ENCODE results near the gene WWOX. TPM values are rescaled to one million over a fixed set of nuclear protein-coding genes. Genes with fewer than 3 reads are reported as not detected.

Gene WWOX
- total RNA-seq, 1 donor from 2014 or later, result 34.9 TPM

- Histone ChIP-seq H3K36me3 (ENCODE audit: control insufficient read depth, insufficient read depth, low read length) (no peaks in the 10 kb centered on the region), H3K4me3 (ENCODE audit: low read depth, low read length) (no peak overlapping the region), H3K27me3 (ENCODE audit: control insufficient read depth, insufficient read depth, low read length) (no peaks in the 10 kb centered on the region)
- TF ChIP-seq, protein P1, sequence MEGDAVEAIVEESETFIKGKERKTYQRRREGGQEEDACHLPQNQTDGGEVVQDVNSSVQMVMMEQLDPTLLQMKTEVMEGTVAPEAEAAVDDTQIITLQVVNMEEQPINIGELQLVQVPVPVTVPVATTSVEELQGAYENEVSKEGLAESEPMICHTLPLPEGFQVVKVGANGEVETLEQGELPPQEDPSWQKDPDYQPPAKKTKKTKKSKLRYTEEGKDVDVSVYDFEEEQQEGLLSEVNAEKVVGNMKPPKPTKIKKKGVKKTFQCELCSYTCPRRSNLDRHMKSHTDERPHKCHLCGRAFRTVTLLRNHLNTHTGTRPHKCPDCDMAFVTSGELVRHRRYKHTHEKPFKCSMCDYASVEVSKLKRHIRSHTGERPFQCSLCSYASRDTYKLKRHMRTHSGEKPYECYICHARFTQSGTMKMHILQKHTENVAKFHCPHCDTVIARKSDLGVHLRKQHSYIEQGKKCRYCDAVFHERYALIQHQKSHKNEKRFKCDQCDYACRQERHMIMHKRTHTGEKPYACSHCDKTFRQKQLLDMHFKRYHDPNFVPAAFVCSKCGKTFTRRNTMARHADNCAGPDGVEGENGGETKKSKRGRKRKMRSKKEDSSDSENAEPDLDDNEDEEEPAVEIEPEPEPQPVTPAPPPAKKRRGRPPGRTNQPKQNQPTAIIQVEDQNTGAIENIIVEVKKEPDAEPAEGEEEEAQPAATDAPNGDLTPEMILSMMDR (IDR thresholded peaks at IDR 0.05; ENCODE audit: insufficient read depth, low read length, poor library complexity, severe bottlenecking), result no peak
- DNase-seq (ENCODE audit: low read depth), result no peak
These were observed 328.7 kb downstream of the WWOX start for GRCh38 chr16:78428193-78428592.

DNA sequence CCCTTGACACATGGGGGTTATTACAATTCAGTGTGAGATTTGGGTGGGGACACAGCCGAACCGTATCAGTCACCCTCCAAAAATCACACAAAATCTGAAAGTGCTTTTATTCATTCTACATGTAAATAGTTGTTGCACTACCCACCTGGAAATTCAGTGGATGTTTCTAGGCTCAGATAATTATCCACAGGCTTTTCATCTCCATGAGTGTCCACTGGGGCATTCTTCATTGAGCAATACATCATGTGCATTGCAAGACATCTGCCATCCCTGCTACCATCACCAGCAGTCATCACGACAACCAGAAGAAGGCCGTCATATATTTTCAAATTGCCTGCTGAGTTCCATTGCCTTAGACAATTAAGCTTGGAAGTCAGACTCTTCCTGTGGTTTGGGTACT is 330.8 kb downstream of the WWOX start:
- H3K27me3 ChIP-seq (ENCODE audit: control insufficient read depth, insufficient read depth, low read length), result no peaks in the 10 kb centered on the region
- DNase-seq (ENCODE audit: low read depth), result no peak
- TF ChIP-seq, protein P1 (IDR thresholded peaks at IDR 0.05; ENCODE audit: insufficient read depth, low read length, poor library complexity, severe bottlenecking), result no peak

GRCh38 chr16:78431004-78431670 is 331.7 kb downstream of the WWOX start:
- H3K4me3 ChIP-seq (ENCODE audit: low read depth, low read length), result no peak overlapping the region
- TF ChIP-seq, protein P1 (IDR thresholded peaks at IDR 0.05; ENCODE audit: insufficient read depth, low read length, poor library complexity, severe bottlenecking), result no peak
- no peak for DNase-seq (ENCODE audit: low read depth)

More for the DNA sequence above, 330.8 kb downstream of the WWOX start:
- no peaks in the 10 kb centered on the region for H3K36me3 ChIP-seq (ENCODE audit: control insufficient read depth, insufficient read depth, low read length)
- no peak overlapping the region for H3K4me3 ChIP-seq (ENCODE audit: low read depth, low read length)

DNA sequence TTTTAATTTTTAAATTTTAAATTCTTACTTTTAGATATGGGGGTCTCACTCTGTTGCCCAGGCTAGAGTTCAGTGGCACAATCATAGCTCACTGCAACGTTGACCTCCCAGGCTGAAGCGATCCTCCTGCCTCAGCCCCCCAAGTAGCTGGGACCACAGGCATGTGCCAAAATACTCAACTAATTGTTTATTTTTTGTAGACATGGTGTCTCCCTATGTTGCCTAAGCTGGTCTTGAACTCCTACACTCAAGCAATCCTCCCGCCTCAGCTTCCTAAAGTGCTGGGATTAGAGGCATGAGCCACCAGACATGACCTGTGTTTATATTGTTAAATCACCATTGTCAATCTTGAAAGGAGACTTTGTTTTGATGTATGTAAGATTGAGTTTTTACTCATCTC is 332.2 kb downstream of the WWOX start:
- no peaks in the 10 kb centered on the region for H3K36me3 ChIP-seq (ENCODE audit: control insufficient read depth, insufficient read depth, low read length)
- H3K4me3 ChIP-seq (ENCODE audit: low read depth, low read length), result no peak overlapping the region
- TF ChIP-seq, protein P1 (IDR thresholded peaks at IDR 0.05; ENCODE audit: insufficient read depth, low read length, poor library complexity, severe bottlenecking), result no peak
- DNase-seq (ENCODE audit: low read depth), result no peak
- no peaks in the 10 kb centered on the region for H3K27me3 ChIP-seq (ENCODE audit: control insufficient read depth, insufficient read depth, low read length)

More at GRCh38 chr16:78431004-78431670, 331.7 kb downstream of the WWOX start:
- Histone ChIP-seq H3K27me3 (ENCODE audit: control insufficient read depth, insufficient read depth, low read length) (no peaks in the 10 kb centered on the region), H3K36me3 (ENCODE audit: control insufficient read depth, insufficient read depth, low read length) (no peaks in the 10 kb centered on the region)

DNA sequence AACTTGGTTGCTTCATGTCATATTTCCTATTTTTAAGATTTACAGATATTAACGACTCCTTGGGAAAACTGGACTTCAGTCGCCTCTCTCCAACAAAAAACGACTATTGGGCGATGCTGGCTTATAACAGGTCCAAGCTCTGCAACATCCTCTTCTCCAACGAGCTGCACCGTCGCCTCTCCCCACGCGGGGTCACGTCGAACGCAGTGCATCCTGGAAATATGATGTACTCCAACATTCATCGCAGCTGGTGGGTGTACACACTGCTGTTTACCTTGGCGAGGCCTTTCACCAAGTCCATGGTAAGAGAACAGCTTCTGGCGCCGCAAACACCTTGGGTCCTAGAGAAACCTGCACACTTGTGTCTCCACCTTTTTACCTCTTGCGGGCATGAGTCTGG is 333.0 kb downstream of the WWOX start:
- H3K27me3 ChIP-seq (ENCODE audit: control insufficient read depth, insufficient read depth, low read length), result no peaks in the 10 kb centered on the region
- DNase-seq (ENCODE audit: low read depth), result no peak
- TF ChIP-seq, protein P1 (IDR thresholded peaks at IDR 0.05; ENCODE audit: insufficient read depth, low read length, poor library complexity, severe bottlenecking), result no peak
- no peaks in the 10 kb centered on the region for H3K36me3 ChIP-seq (ENCODE audit: control insufficient read depth, insufficient read depth, low read length)
- H3K4me3 ChIP-seq (ENCODE audit: low read depth, low read length), result no peak overlapping the region

- DNase-seq (ENCODE audit: low read depth), result no peak
- Histone ChIP-seq H3K36me3 (ENCODE audit: control insufficient read depth, insufficient read depth, low read length) (no peaks in the 10 kb centered on the region), H3K27me3 (ENCODE audit: control insufficient read depth, insufficient read depth, low read length) (no peaks in the 10 kb centered on the region), H3K4me3 (ENCODE audit: low read depth, low read length) (no peak overlapping the region)
- TF ChIP-seq, protein P1 (IDR thresholded peaks at IDR 0.05; ENCODE audit: insufficient read depth, low read length, poor library complexity, severe bottlenecking), result no peak
These were observed 333.7 kb downstream of the WWOX start for GRCh38 chr16:78433116-78433515.

Measured in kidney epithelial cell (primary cell).